Chondrocyte (in vitro differentiated cells): Measurements from ENCODE around the gene RHEB. TPM values are rescaled to one million over a fixed set of nuclear protein-coding genes. Genes with fewer than 3 reads are reported as not detected.

Experiments
- DNase-seq: peaks from one replicate; pipeline ENCODE4 v3.0.0; 2021; ENCODE audit warnings: mixed read lengths, low spot score
- H3K27ac Mint-ChIP-seq: one replicate; pipeline ENCODE4 v1.8.0; 2021; ENCODE audit warnings: mild to moderate bottlenecking, moderate library complexity, mixed read lengths; ENCODE audit not compliant: unreplicated experiment
- H3K27me3 Mint-ChIP-seq: 2 replicates; pipeline ENCODE4 v1.8.0; 2021; ENCODE audit warnings: low read depth, mixed read lengths
- H3K36me3 Mint-ChIP-seq: 2 replicates; pipeline ENCODE4 v1.8.0; 2021; ENCODE audit warnings: low read depth, mixed read lengths
- H3K4me1 Mint-ChIP-seq: 2 replicates; pipeline ENCODE4 v1.8.0; 2021; ENCODE audit warnings: low read depth, mild to moderate bottlenecking, mixed read lengths
- H3K4me3 Mint-ChIP-seq: one replicate; pipeline ENCODE4 v1.8.0; 2021; ENCODE audit warnings: mild to moderate bottlenecking, moderate library complexity, mixed read lengths; ENCODE audit not compliant: unreplicated experiment
- H3K9me3 Mint-ChIP-seq: 2 replicates; pipeline ENCODE4 v1.8.0; 2021; ENCODE audit warnings: low read depth, mixed read lengths
- total RNA-seq: library from RNA; stranded (reverse); gene quantifications from 3 replicates; pipeline ENCODE4 v1.2.1, GENCODE V29; 2021
- TF ChIP-seq, protein P1 (sequence below): fragments of 200-600 bp; sonication (generic); IDR thresholded peaks from 2 replicates; pipeline ENCODE4 v1.5.0; 2021; ENCODE audit warnings: antibody characterized with exemption, mild to moderate bottlenecking, moderate library complexity

RHEB gene
- total RNA-seq, 1 donor from 2014 or later: 126 TPM

DNA sequence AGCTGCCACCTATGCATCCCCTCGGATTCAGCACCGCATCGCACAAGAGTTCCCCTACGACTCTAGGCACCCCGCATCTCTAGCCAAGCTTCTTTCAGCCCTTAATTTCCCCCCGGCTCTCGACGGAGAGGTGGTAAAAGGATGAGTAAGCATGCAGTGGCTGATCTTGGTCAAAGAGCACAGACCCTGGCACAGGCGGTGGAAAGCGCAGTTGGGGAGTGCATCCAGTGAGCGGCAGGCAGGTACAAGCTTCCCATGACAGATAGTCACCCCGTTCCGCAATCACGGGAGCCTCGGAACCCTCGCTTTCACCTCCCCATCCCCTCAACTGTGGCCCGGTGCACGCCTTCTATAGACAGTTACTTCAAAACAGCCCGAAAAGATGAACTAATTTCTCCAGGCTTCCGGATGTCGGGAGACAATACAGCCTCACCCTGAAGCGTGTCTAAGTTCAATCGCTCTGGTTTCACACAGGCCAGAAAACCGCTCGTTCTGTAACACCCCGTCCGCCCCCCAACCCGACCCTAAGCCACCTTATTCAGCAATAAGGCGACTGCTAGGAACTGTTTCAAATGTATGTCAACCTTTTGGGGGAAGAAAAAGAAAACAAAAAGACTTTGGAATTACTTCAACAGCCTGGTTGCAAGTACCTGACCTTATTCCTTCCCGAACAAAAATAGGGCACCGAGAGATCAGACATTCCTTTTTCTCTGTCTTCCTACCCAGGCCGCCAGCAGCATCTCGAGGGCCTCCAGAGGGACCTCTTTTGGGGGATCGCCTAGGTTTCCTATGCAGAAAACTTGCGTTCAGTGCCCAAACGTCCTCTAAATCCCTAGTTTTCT lies 1.4 kb downstream of the RHEB start:
- Mint-ChIP-seq H3K27ac (peak overlapping the region; percentile 95), H3K4me1 (peaks cover 51% of the 10 kb centered on the region), H3K9me3 (peaks cover 8% of the 10 kb centered on the region), H3K4me3 (peak overlapping the region; percentile 96), H3K27me3 (no peaks in the 10 kb centered on the region), H3K36me3 (no peaks in the 10 kb centered on the region)
- DNase-seq: no peak
- TF ChIP-seq, protein P1, sequence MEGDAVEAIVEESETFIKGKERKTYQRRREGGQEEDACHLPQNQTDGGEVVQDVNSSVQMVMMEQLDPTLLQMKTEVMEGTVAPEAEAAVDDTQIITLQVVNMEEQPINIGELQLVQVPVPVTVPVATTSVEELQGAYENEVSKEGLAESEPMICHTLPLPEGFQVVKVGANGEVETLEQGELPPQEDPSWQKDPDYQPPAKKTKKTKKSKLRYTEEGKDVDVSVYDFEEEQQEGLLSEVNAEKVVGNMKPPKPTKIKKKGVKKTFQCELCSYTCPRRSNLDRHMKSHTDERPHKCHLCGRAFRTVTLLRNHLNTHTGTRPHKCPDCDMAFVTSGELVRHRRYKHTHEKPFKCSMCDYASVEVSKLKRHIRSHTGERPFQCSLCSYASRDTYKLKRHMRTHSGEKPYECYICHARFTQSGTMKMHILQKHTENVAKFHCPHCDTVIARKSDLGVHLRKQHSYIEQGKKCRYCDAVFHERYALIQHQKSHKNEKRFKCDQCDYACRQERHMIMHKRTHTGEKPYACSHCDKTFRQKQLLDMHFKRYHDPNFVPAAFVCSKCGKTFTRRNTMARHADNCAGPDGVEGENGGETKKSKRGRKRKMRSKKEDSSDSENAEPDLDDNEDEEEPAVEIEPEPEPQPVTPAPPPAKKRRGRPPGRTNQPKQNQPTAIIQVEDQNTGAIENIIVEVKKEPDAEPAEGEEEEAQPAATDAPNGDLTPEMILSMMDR: no peak

DNA sequence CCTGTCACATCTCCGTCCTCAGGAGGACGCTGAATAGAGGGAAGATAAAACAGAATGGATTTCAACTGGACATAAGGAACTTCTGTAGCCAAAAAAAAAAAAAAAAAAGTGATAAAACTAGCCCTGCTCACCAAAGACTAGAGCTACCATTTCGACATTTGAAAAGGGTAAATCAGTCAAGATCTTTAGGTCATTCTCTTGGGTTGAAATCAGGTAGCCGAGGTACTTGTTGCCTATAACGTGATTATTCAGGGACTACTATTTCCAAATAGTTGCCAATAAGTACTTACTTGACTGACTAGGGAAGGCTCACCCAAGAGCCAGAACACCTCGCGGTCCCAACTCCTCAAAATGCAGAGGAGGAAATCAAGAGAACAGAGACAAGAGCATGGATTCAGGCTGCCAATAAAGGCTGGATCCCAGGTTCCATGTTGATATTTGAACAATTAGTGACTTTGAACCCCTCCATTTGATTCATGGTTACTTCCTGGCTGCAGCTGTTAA lies 2.0 kb downstream of the RHEB start:
- TF ChIP-seq, protein P1: no peak
- H3K36me3 Mint-ChIP-seq: no peaks in the 10 kb centered on the region

DNA sequence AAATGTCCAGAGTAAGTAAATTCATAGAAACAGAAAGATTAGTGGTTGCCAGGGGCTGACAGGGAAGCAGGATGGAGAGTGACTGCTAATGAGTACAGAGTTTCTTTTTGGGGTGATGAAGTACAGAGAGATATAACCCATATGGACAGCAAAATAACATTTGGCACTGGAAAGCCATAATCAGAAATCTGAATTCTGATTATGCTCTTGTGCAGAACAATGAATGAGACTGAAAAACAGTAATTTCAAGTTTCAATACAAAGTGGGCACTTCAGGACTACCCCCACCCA lies 4.5 kb downstream of the RHEB start:
- no peak for DNase-seq
- peaks cover 11% of the 10 kb centered on the region for H3K9me3 Mint-ChIP-seq
- H3K36me3 Mint-ChIP-seq: no peaks in the 10 kb centered on the region
- TF ChIP-seq, protein P1: no peak
- peaks cover 69% of the 10 kb centered on the region for H3K4me1 Mint-ChIP-seq
- peak overlapping the region; percentile 3 for H3K27ac Mint-ChIP-seq
- no peaks in the 10 kb centered on the region for H3K27me3 Mint-ChIP-seq
- H3K4me3 Mint-ChIP-seq: no peak overlapping the region

More for the DNA sequence above, 2.0 kb downstream of the RHEB start:
- no peak for DNase-seq
- Mint-ChIP-seq H3K27ac (peak overlapping the region; percentile 95), H3K4me3 (peak overlapping the region; percentile 96), H3K9me3 (peaks cover 11% of the 10 kb centered on the region), H3K27me3 (no peaks in the 10 kb centered on the region), H3K4me1 (peaks cover 56% of the 10 kb centered on the region)

DNA sequence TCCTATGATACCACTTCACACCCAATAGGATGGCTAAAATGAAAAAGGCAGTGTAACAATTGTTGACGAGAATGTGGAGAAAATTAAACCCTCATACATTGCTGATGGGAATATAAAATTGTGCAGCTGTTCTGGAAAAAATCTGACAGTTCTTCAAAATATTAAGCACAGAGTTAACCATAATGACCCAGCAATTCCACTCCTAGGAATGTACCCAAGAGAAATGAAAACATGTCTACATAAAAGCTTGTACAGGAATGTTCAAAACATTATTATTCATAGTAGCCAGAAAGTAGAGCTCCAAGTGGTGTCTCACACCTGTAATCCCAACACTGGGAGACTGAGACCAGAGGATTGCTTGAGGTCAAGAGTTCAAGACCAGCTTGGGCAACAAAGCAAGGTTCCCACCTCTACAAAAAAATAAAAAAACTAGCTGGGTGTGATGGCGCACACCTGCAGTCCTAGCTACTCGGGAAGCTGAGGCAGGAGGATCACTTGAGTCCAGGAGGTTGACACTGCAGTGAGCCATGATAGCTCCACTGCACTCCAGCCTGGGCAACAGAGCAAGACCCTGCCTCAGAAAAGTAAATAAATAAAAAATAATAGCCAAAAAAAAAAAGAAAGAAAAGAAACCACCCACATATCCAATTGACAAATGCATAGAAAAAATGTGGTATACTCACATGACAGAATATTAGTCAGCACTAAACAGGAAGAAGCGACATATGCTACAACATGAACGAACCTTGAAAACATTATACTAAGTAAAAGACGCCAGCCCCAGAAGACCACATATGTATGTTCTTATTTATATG lies 5.0 kb downstream of the RHEB start:
- no peak for DNase-seq
- Mint-ChIP-seq H3K4me3 (no peak overlapping the region), H3K27ac (peak overlapping the region; percentile 79), H3K36me3 (no peaks in the 10 kb centered on the region), H3K9me3 (peaks cover 11% of the 10 kb centered on the region), H3K27me3 (no peaks in the 10 kb centered on the region), H3K4me1 (peaks cover 72% of the 10 kb centered on the region)
- TF ChIP-seq, protein P1: no peak

DNA sequence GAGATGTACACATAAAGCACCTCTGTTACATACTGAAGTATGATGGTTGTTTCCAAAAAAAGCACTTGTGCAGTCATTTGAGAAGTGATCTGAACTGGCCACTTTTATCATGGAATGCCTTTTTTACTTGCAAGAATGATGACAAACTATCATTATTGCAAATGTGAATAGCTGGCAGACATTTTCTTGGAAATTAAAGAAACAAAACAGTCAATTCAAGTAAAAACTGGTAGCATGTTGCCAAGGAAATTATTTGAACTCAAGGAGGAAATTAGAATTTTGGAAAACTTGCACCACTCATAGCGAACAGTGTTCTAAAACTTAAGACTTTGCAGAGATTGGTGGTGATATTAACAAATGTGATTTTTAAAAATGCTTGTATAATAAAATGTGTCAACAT lies 6.6 kb downstream of the RHEB start:
- H3K4me1 Mint-ChIP-seq: peaks cover 84% of the 10 kb centered on the region
- no peak overlapping the region for H3K4me3 Mint-ChIP-seq
- no peaks in the 10 kb centered on the region for H3K36me3 Mint-ChIP-seq
- H3K27me3 Mint-ChIP-seq: no peaks in the 10 kb centered on the region
- H3K27ac Mint-ChIP-seq: no peak overlapping the region
- H3K9me3 Mint-ChIP-seq: peaks cover 11% of the 10 kb centered on the region
- no peak for DNase-seq
- TF ChIP-seq, protein P1: no peak
